BLaER1 treated with 17β-estradiol and CSF1 and Interleukin-3, amounts not matched to agents 10 nM and 100 nM (cell line): ENCODE results near the gene GDI2.

Experiments used
- H3K27ac ChIP-seq, 11 experiments: shearing (Covaris generic); formaldehyde crosslinking; 2 replicates each; pipeline ENCODE4 v1.8.1; 2022
- H3K27me3 ChIP-seq, 11 experiments: shearing (Covaris generic); formaldehyde crosslinking; 2 replicates each; pipeline ENCODE4 v1.8.1; 2022
- H3K36me3 ChIP-seq, 11 experiments: shearing (Covaris generic); formaldehyde crosslinking; 2 replicates each; pipeline ENCODE4 v1.8.1; 2022
- H3K4me1 ChIP-seq, 10 experiments: shearing (Covaris generic); formaldehyde crosslinking; 2 replicates each; pipeline ENCODE4 v1.8.1; 2022
- H3K4me2 ChIP-seq, 11 experiments: shearing (Covaris generic); formaldehyde crosslinking; 2 replicates each; pipeline ENCODE4 v1.8.1; 2022
- H3K4me3 ChIP-seq, 10 experiments: shearing (Covaris generic); formaldehyde crosslinking; 2 replicates each; pipeline ENCODE4 v1.8.1; 2022
- H3K9ac ChIP-seq, 11 experiments: shearing (Covaris generic); formaldehyde crosslinking; 2 replicates each; pipeline ENCODE4 v1.8.1; 2022
- H3K9me3 ChIP-seq, 11 experiments: shearing (Covaris generic); formaldehyde crosslinking; replicated peaks in 1 of 11; 2 replicates each; pipeline ENCODE4 v1.8.1; 2022
- H4K20me1 ChIP-seq, 11 experiments: shearing (Covaris generic); formaldehyde crosslinking; 2 replicates each; pipeline ENCODE4 v1.8.1; 2022
- Cebpa-rat ChIP-seq, 11 experiments: shearing (Covaris generic); IDR thresholded peaks; 2 replicates each; pipeline ENCODE4 v1.8.1; 2022

GDI2 gene

DNA sequence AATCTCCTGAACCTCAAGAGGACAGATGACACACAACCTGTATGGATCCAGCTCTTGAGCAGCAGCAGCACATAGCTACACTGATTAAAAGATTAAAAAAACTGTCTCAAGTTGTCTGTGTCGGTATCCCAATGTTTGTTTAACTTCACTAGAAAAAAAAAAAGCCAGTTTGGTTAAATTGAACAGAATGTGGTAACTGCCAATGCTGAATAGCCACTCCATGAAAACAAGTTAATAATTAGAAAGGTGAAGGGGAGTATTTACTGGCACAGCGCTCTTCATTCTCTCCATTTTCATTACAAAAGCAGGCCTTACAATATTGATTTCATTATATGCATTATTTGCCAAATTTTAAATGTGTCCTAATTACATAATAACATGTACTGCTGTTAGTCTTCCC is 47.6 kb downstream of the GDI2 start:
- no peak for TF ChIP-seq Cebpa-rat (IDR thresholded peaks at IDR 0.05)
- no peak overlapping the region for H3K27ac ChIP-seq
- no peak overlapping the region for H3K4me2 ChIP-seq
- H3K9ac ChIP-seq: no peak overlapping the region
- 0 out of 22 replicates have a peak, but pooled peaks cover 0 to 4% (median 0%) of the 10 kb centered on the region in 11 experiments for H3K9me3 ChIP-seq
- no peaks in the 10 kb centered on the region for H3K4me1 ChIP-seq
- H3K36me3 ChIP-seq: peaks cover 94 to 99% (median 97%) of the 10 kb centered on the region in 11 experiments
- H3K4me3 ChIP-seq: no peak overlapping the region
- no peaks in the 10 kb centered on the region for H3K27me3 ChIP-seq
- peaks cover 5 to 95% (median 80%) of the 10 kb centered on the region in 11 experiments; a peak in 20 of 22 replicates for H4K20me1 ChIP-seq

DNA sequence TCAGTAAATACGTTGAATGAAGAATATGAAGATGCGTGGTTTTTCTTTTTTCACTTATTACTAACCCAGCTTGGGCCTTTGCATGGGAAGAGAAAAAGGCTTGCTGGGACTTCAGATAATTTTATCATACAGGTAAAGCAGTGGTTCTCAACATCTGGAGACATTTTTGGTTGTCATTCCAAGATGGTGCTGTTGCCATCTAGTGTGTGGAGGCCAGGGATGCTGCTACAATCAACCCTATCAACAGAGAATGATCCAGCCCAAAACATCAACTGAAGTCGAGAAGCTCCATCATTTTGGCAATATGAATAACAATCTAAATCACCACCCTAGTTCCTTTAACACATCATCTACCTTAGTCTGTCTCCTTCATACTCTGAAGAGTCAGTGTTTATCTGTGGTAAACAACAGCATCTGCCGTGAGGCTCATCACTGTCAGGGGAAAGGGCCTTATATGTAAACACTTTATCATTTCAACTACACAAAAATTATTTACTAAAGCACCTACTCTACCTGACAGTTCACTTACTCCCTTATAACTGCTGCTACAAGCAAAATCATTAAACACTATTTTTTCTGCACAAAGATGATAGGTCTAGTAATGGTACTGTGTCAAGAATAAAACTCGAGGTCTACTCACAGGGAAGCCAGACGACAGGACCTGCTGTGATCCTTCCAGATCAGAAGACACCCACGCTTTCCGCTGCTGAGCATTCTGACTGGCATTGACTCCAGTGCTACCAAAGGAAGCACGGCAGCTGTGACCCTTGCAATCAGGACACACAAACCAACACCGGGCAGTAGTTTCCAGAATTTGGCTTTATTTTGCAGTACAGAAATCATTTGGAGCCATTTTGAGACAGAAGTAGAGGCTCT is 48.6 kb downstream of the GDI2 start:
- Histone ChIP-seq H3K9ac (no peak overlapping the region), H4K20me1 (peaks cover 5 to 94% (median 72%) of the 10 kb centered on the region in 11 experiments; a peak in 20 of 22 replicates), H3K4me3 (no peak overlapping the region), H3K27me3 (no peaks in the 10 kb centered on the region), H3K9me3 (no peaks in the 10 kb centered on the region), H3K36me3 (peaks cover 94 to 100% (median 99%) of the 10 kb centered on the region in 11 experiments), H3K4me2 (no peak overlapping the region), H3K27ac (no peak overlapping the region), H3K4me1 (no peaks in the 10 kb centered on the region)
- no peak for TF ChIP-seq Cebpa-rat (IDR thresholded peaks at IDR 0.05)

DNA sequence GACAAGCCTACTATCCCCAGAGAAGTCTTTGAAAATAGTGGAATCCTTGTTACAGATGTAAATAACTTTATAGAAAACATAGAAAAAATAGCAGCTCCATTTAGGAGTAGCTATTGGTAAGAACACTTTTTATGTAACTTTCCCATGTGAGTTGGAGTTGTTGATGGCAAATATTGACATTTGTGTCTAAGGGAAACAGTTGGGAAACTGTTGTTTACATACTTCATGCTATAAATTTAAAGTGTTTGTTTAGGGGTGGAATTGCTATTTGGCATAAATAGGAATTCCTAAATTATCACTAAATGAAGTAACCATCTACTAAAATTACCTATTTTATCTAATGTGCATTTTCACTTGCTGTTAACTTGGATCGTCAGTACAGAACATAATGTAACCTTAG is 50.7 kb downstream of the GDI2 start:
- Histone ChIP-seq H3K4me2 (no peak overlapping the region), H3K9ac (no peak overlapping the region), H4K20me1 (peaks cover 5 to 84% (median 60%) of the 10 kb centered on the region in 11 experiments; a peak in 20 of 22 replicates), H3K4me3 (no peak overlapping the region), H3K27me3 (no peaks in the 10 kb centered on the region), H3K36me3 (peaks cover 94 to 100% (median 99%) of the 10 kb centered on the region in 11 experiments), H3K9me3 (no peaks in the 10 kb centered on the region), H3K4me1 (no peaks in the 10 kb centered on the region), H3K27ac (no peak overlapping the region)
- TF ChIP-seq Cebpa-rat (IDR thresholded peaks at IDR 0.05): no peak

DNA sequence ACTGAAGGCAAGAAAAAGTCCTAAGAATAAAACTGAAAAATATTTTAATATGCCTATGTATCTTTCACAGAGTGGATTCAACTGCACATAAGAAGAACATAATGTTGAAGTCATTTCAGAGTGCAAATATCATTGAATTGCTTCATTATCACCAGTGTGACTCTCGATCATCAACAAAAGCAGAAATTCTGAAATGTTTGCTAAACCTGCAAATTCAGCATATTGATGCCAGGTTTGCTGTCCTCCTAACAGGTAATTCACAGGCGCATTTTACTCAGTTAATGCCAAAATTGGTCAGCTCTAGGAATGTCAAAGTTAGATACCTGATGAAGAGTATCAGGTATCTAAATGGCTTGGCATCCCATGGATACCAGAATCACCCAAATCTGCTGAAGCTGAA is 52.0 kb downstream of the GDI2 start:
- no peaks in the 10 kb centered on the region for H3K27me3 ChIP-seq
- H3K4me1 ChIP-seq: no peaks in the 10 kb centered on the region
- H3K27ac ChIP-seq: no peak overlapping the region
- peaks cover 4 to 81% (median 54%) of the 10 kb centered on the region in 11 experiments; a peak in 20 of 22 replicates for H4K20me1 ChIP-seq
- H3K36me3 ChIP-seq: peaks cover 93 to 100% (median 98%) of the 10 kb centered on the region in 11 experiments
- no peaks in the 10 kb centered on the region for H3K9me3 ChIP-seq
- no peak overlapping the region for H3K4me3 ChIP-seq
- H3K4me2 ChIP-seq: no peak overlapping the region
- TF ChIP-seq Cebpa-rat (IDR thresholded peaks at IDR 0.05): no peak
- H3K9ac ChIP-seq: no peak overlapping the region

DNA sequence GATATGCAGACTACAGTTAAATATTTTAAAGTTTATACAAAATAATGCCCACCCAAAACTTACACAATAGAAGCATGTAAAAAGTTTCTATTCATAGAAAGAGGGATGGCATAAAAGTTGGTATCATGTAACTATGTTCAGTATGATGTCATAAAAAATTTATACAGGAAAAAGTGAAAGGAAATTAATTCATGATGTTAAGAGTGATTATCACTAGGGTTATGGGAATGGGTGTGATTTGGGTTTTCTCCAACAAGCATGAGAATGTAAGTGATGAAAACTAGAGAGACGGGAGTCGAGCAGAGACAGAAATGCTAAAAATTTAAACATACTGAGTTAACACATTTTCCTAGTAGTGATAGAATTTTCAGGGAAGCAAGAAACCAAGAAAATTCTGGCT is 52.7 kb downstream of the GDI2 start:
- Histone ChIP-seq H3K27me3 (no peaks in the 10 kb centered on the region), H3K27ac (no peak overlapping the region), H3K36me3 (peaks cover 92 to 100% (median 97%) of the 10 kb centered on the region in 11 experiments), H3K9ac (no peak overlapping the region), H3K4me2 (no peak overlapping the region), H4K20me1 (peaks cover 0 to 82% (median 52%) of the 10 kb centered on the region in 11 experiments; a peak in 20 of 22 replicates), H3K4me3 (no peak overlapping the region), H3K9me3 (no peaks in the 10 kb centered on the region), H3K4me1 (no peaks in the 10 kb centered on the region)
- no peak for TF ChIP-seq Cebpa-rat (IDR thresholded peaks at IDR 0.05)

DNA sequence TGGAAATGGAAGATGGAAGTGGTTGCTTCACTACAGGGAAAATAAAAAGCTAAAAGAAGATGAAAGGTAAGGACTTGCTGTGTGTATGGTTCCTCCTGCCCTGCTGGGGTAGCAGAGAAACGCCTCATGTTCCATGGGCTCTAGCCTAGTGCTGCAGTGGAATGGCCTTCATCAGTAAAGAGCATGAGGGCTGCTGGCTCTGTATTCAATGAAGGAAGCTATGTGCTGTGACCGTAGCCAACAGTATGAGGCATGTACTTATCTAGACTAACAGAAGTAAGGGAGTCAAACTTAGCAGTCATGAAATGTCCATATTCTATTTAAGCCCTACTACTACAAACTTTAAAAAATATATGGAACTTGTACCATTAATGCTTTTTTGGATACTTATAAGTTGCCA is 54.3 kb downstream of the GDI2 start:
- no peaks in the 10 kb centered on the region for H3K27me3 ChIP-seq
- no peak overlapping the region for H3K4me3 ChIP-seq
- H3K27ac ChIP-seq: no peak overlapping the region
- no peaks in the 10 kb centered on the region for H3K4me1 ChIP-seq
- no peaks in the 10 kb centered on the region for H3K9me3 ChIP-seq
- H4K20me1 ChIP-seq: peaks cover 0 to 78% (median 46%) of the 10 kb centered on the region in 11 experiments; a peak in 20 of 22 replicates
- peaks cover 83 to 100% (median 92%) of the 10 kb centered on the region in 11 experiments for H3K36me3 ChIP-seq
- no peak overlapping the region for H3K9ac ChIP-seq
- H3K4me2 ChIP-seq: no peak overlapping the region
- TF ChIP-seq Cebpa-rat (IDR thresholded peaks at IDR 0.05): no peak

DNA sequence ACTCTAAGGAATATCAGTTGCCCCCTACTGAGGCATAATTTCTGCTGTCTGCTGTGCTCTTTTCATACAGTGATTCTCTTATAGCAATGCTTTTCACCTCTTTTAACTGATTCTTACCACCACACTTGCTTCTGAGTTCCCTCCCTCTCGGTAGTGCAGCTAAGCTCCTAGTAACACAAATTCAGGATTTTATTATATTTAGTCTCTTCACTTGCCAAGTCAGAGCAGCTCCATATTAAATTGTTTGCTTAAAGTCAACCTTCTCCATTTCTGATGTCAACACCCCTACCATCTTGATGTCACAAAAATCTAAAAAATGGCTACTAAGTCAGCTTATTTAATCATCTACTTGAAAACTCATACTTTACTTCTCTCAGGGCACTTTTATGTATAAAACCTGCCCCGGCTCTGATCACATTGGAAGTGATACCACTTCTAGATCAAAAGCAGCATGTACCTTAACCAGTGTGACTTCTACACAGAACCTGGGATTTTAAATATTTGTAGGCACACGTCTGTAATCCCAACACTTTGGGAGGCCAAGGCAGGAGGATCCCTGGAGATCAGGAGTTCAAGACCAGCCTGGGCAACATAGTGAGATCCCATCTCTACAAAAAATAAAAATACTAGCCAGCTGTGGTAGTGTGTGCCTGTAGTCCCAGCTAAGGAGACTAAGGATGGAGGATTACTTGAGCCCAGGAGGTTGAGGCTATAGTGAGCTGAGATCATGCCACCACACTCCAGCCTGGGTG is 55.3 kb downstream of the GDI2 start:
- Histone ChIP-seq H3K36me3 (peaks cover 78 to 100% (median 96%) of the 10 kb centered on the region in 11 experiments), H3K4me2 (no peak overlapping the region), H3K9me3 (no peaks in the 10 kb centered on the region), H3K27me3 (no peaks in the 10 kb centered on the region), H3K9ac (no peak overlapping the region), H3K4me3 (no peak overlapping the region), H3K4me1 (no peaks in the 10 kb centered on the region), H4K20me1 (peaks cover 0 to 80% (median 42%) of the 10 kb centered on the region in 11 experiments; a peak in 19 of 22 replicates), H3K27ac (no peak overlapping the region)
- no peak for TF ChIP-seq Cebpa-rat (IDR thresholded peaks at IDR 0.05)

DNA sequence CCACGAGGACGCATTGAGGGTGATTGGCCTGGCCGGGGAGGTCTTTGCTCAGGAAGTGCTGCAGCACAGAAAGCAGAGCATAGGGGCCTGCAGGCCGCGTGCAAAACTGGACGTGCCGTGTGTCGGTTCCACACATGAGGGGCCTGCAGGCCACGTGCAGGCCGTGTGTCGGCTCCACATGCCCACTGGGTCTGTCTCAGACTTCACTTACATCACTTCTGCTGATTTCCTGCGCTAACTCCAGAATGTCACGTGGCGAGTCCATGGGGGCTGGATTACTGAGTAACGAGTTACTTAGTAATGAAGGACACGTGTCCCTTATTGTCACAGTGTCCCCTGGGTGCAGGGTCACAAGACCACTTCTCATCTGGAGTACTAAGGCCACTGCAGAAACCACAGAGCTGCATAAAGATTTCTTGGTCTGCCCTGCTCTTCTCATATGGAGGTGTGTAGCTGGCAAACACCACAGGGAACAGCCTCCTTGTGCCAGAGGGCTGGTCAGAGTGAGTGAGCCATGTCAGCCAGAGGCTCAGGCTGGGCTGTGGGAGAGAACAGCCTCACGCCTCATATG is 60.8 kb downstream of the GDI2 start:
- no peaks in the 10 kb centered on the region for H3K27me3 ChIP-seq
- no peak overlapping the region for H3K4me3 ChIP-seq
- no peak overlapping the region for H3K9ac ChIP-seq
- H3K4me1 ChIP-seq: no peaks in the 10 kb centered on the region
- TF ChIP-seq Cebpa-rat (IDR thresholded peaks at IDR 0.05): no peak
- peaks cover 0 to 89% (median 64%) of the 10 kb centered on the region in 11 experiments; a peak in 17 of 22 replicates for H4K20me1 ChIP-seq
- no peak overlapping the region for H3K27ac ChIP-seq
- H3K36me3 ChIP-seq: peaks cover 61 to 99% (median 93%) of the 10 kb centered on the region in 11 experiments
- no peak overlapping the region for H3K4me2 ChIP-seq
- no peaks in the 10 kb centered on the region for H3K9me3 ChIP-seq
